Ovary (tissue), 3 donors: ENCODE measurements around the gene ARSG.

Source experiments
- EP300 ChIP-seq: sonication (generic); formaldehyde crosslinking; IDR thresholded peaks from one replicate; pipeline ENCODE4 v1.6.1; 2017; ENCODE audit warnings: antibody characterized with exemption
- TF ChIP-seq, protein P1 (sequence below), 3 donors: fragments of 450-650 bp in 2 of 3; fragments of 200-600 bp in 1 of 3; IDR thresholded peaks; one replicate each; pipeline versions ENCODE4 v1.5.1 to v1.8.0; 2016 to 2022; ENCODE audit warnings: antibody characterized with exemption in 3 of 3, mild to moderate bottlenecking in 1 of 3
- donor health status: DM: no; HTN: no; CAD: no.

DNA sequence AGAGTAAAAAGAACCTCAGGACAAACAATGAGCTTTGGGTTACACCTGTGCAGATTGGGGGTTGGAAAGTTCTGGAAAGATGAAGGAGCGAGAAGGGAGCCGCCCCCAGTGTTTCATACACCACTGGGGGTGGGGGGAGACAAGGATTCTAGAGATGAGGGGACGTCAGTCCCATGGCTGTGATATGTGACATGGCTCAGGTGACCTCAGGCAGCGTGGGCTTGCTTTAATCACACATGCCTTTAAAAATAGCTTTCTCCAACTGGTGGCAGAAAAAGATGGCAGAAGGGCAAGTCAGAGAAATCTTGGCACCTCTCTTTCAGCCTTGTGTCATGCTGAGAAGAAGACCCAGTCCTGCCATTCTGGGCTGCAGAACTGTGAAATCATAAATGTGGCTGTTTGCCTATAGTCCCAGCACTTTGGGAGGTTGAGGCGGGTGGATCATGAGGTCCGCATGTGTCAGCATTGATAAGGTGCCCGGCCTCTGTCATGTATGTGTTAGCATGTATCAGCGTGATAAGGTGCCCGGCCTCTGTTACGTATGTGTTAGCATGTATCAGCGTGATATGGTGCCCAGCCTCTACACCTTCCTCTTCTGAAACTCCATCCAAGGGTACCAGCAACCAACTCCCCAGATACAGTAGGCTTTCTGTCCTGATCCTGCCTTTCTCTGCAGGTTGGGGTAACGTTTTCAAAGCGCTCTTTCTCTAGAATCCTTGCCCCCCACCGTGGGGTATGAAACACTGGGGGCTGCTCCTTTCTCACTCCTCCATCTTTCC lies 141.0 kb downstream of the ARSG start:
- TF ChIP-seq EP300 = no peak
- TF ChIP-seq, protein P1, sequence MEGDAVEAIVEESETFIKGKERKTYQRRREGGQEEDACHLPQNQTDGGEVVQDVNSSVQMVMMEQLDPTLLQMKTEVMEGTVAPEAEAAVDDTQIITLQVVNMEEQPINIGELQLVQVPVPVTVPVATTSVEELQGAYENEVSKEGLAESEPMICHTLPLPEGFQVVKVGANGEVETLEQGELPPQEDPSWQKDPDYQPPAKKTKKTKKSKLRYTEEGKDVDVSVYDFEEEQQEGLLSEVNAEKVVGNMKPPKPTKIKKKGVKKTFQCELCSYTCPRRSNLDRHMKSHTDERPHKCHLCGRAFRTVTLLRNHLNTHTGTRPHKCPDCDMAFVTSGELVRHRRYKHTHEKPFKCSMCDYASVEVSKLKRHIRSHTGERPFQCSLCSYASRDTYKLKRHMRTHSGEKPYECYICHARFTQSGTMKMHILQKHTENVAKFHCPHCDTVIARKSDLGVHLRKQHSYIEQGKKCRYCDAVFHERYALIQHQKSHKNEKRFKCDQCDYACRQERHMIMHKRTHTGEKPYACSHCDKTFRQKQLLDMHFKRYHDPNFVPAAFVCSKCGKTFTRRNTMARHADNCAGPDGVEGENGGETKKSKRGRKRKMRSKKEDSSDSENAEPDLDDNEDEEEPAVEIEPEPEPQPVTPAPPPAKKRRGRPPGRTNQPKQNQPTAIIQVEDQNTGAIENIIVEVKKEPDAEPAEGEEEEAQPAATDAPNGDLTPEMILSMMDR (IDR thresholded peaks at IDR 0.05) = no peak
